CD4-positive, alpha-beta T cell treated with Interferon alpha-2 for 1 hour (primary cell): Measurements from ENCODE around the gene LIMS2.

Experiments
- DNase-seq, 2 donors: peaks; one replicate each; pipeline ENCODE4 v3.0.0-alpha.2; 2020 to 2022

The LIMS2 gene

GRCh38 chr2:127673291-127674069 lies 1.9 kb downstream of the LIMS2 start:
- no peak for DNase-seq

- DNase-seq, result no peak
These were observed 2.7 kb downstream of the LIMS2 start for GRCh38 chr2:127672341-127673224.

- no peak for DNase-seq
These were observed 3.6 kb downstream of the LIMS2 start for GRCh38 chr2:127671557-127672302.

- DNase-seq, result no peak
These were observed 4.4 kb downstream of the LIMS2 start for GRCh38 chr2:127670957-127671290.

- no peak for DNase-seq
These were observed 5.0 kb downstream of the LIMS2 start for GRCh38 chr2:127670055-127670956.

GRCh38 chr2:127669056-127669455 lies 6.3 kb downstream of the LIMS2 start:
- no peak for DNase-seq

- DNase-seq, result no peak
These were observed 9.9 kb downstream of the LIMS2 start for GRCh38 chr2:127665267-127665893.

- DNase-seq, result no peak
These were observed 10.5 kb downstream of the LIMS2 start for GRCh38 chr2:127664895-127665225.

GRCh38 chr2:127664065-127664894 lies 11.1 kb downstream of the LIMS2 start:
- no peak for DNase-seq

GRCh38 chr2:127663566-127664064 lies 11.7 kb downstream of the LIMS2 start:
- no peak for DNase-seq

- no peak for DNase-seq
These were observed 12.3 kb downstream of the LIMS2 start for GRCh38 chr2:127662937-127663565.

- no peak for DNase-seq
These were observed 13.3 kb downstream of the LIMS2 start for GRCh38 chr2:127661949-127662510.

- DNase-seq, result no peak
These were observed 14.2 kb downstream of the LIMS2 start for GRCh38 chr2:127661072-127661649.

GRCh38 chr2:127660291-127660578 lies 15.1 kb downstream of the LIMS2 start:
- no peak for DNase-seq

- no peak for DNase-seq
These were observed 15.7 kb downstream of the LIMS2 start for GRCh38 chr2:127659408-127660290.

GRCh38 chr2:127658641-127659407 lies 16.5 kb downstream of the LIMS2 start:
- no peak for DNase-seq

GRCh38 chr2:127658146-127658545 lies 17.2 kb downstream of the LIMS2 start:
- DNase-seq, result no peak

- DNase-seq, result no peak
These were observed 18.1 kb downstream of the LIMS2 start for GRCh38 chr2:127657232-127657595.
